Upper lobe of right lung (tissue), 1 donor: ENCODE data around the gene KLF7. TPM values are rescaled to one million over a fixed set of nuclear protein-coding genes. Genes with fewer than 3 reads are reported as not detected.
A peak's percentile ranks its signal among the peaks of the same experiment; 100 is the strongest.

Experiments
- ATAC-seq: fragments of 200-7000 bp; cut with Tn5 transposase; one replicate; pipeline ENCODE4 v1.9.1; 2020; ENCODE audit warnings: mild to moderate bottlenecking, moderate library complexity
- DNase-seq: peaks from one replicate; pipeline ENCODE4 v3.0.0-alpha.2; 2020
- H3K27ac ChIP-seq: fragments of 200-600 bp; one replicate; pipeline ENCODE4 v1.8.0; 2022
- H3K27me3 ChIP-seq: fragments of 200-600 bp; one replicate; pipeline ENCODE4 v1.8.0; 2022; ENCODE audit warnings: mild to moderate bottlenecking
- H3K36me3 ChIP-seq: fragments of 200-600 bp; one replicate; pipeline ENCODE4 v1.8.0; 2022
- H3K4me1 ChIP-seq: fragments of 200-600 bp; one replicate; pipeline ENCODE4 v1.8.0; 2022
- H3K4me3 ChIP-seq: fragments of 200-600 bp; one replicate; pipeline ENCODE4 v1.8.0; 2022; ENCODE audit warnings: mild to moderate bottlenecking
- H3K9me3 ChIP-seq: fragments of 200-600 bp; one replicate; pipeline ENCODE4 v1.8.0; 2022
- intact Hi-C: fragments of 100-400 bp; cut with DNase I; formaldehyde crosslinking; loops from one replicate; pipeline ENCODE4 v1.11.0; 2022
- total RNA-seq: library from RNA; stranded (reverse); fragmentation: NEBNext Ultra II Directional; extraction: Animal tissue kit (Norgen Biotek cat#: 25700); gene quantifications from one replicate; pipeline ENCODE4 v1.2.1, GENCODE V29; 2021
- TF ChIP-seq, protein P1 (sequence below): fragments of 200-600 bp; IDR thresholded peaks from one replicate; pipeline ENCODE4 v1.8.0; 2022; ENCODE audit warnings: antibody characterized with exemption
- donor health status: DM: no; HTN: yes; CAD: no; lungs with severe emphysema.

KLF7 gene
- total RNA-seq, 1 donor from 2014 or later, result 62.1 TPM

DNA sequence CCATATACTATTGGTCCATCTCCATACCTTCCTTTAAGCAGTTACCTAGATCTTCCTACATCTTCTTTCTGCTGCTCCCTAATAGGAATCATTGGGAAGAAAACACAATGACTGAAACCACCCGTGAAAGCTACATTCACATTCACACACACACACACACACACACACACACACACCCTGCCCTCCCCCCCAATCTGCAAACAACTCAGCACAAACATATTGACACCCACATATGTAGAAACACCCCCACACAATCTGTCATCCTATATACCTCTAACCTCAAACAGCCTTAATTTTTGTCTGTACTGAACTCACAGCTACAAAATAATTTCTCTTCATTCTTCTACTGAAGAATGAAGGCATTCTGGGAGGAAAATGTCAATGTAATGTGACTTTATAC, 63.8 kb downstream of the KLF7 start:
- Histone ChIP-seq H3K4me1 (no peaks in the 10 kb centered on the region), H3K9me3 (no peaks in the 10 kb centered on the region), H3K27ac (no peak overlapping the region), H3K4me3 (no peak overlapping the region), H3K27me3 (no peaks in the 10 kb centered on the region), H3K36me3 (peaks cover 27% of the 10 kb centered on the region)
- TF ChIP-seq, protein P1, sequence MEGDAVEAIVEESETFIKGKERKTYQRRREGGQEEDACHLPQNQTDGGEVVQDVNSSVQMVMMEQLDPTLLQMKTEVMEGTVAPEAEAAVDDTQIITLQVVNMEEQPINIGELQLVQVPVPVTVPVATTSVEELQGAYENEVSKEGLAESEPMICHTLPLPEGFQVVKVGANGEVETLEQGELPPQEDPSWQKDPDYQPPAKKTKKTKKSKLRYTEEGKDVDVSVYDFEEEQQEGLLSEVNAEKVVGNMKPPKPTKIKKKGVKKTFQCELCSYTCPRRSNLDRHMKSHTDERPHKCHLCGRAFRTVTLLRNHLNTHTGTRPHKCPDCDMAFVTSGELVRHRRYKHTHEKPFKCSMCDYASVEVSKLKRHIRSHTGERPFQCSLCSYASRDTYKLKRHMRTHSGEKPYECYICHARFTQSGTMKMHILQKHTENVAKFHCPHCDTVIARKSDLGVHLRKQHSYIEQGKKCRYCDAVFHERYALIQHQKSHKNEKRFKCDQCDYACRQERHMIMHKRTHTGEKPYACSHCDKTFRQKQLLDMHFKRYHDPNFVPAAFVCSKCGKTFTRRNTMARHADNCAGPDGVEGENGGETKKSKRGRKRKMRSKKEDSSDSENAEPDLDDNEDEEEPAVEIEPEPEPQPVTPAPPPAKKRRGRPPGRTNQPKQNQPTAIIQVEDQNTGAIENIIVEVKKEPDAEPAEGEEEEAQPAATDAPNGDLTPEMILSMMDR, result no peak
- ATAC-seq (no peak), DNase-seq (no peak)
- intact Hi-C loops, result no loop called here

GRCh38 chr2:207097278-207097677, 68.5 kb downstream of the KLF7 start:
- no peak for DNase-seq
- H3K27ac ChIP-seq, result no peak overlapping the region
- H3K27me3 ChIP-seq, result no peaks in the 10 kb centered on the region
- no peak for ATAC-seq
- no peaks in the 10 kb centered on the region for H3K9me3 ChIP-seq
- peaks cover 7% of the 10 kb centered on the region for H3K4me1 ChIP-seq
- intact Hi-C loops, result no loop called here
- TF ChIP-seq, protein P1, result no peak
- H3K36me3 ChIP-seq, result no peaks in the 10 kb centered on the region
- no peak overlapping the region for H3K4me3 ChIP-seq

DNA sequence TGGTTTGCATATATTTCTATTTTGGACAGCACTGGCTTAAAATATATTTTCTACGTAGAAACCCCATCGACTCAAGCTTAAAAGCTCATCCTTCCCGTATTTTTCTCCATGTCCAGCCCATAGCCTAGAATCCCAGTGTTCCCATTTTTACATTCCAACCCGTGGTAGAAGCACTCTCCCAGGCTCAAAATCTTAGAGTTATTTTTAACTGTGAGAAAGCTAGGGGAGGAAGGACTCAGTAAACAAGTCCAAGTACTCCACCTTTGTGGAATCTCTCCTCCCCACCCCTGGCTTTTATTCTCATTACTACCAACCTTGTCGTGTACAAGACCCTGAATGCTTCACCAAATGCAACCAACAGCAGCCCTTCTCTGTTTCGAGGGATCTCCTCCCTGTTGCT, 69.8 kb downstream of the KLF7 start:
- intact Hi-C loops, result no loop called here
- H3K4me1 ChIP-seq, result peaks cover 18% of the 10 kb centered on the region
- TF ChIP-seq, protein P1, result no peak
- no peak overlapping the region for H3K27ac ChIP-seq
- no peak overlapping the region for H3K4me3 ChIP-seq
- ATAC-seq, result peak; percentile 12
- no peaks in the 10 kb centered on the region for H3K36me3 ChIP-seq
- no peak for DNase-seq
- H3K9me3 ChIP-seq, result no peaks in the 10 kb centered on the region
- H3K27me3 ChIP-seq, result no peaks in the 10 kb centered on the region

- H3K36me3 ChIP-seq, result no peaks in the 10 kb centered on the region
- no peaks in the 10 kb centered on the region for H3K27me3 ChIP-seq
- no peak for ATAC-seq
- intact Hi-C loops, result no loop called here
- DNase-seq, result no peak
- TF ChIP-seq, protein P1, result no peak
- peaks cover 35% of the 10 kb centered on the region for H3K4me1 ChIP-seq
- no peak overlapping the region for H3K4me3 ChIP-seq
- H3K27ac ChIP-seq, result no peak overlapping the region
- no peaks in the 10 kb centered on the region for H3K9me3 ChIP-seq
Observed at GRCh38 chr2:207093234-207093633, 72.5 kb downstream of the KLF7 start.

DNA sequence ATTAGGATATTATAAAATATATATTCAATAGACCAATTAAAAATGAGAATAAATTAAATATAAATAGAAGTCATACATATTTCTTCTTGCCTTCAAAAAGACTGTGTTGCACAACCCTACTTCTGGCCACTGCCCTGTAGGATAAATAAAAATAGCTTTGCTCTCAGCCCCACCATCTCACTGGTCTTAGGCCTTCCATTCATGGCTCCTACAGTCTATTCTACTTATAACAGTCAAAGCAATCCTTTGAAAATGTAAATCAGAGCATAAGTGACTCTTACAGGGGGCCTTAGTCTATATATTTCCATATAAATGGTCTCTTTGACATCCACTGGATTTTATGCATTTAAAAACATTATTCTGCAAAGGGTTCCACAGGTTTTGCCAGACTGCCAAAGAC, 72.9 kb downstream of the KLF7 start:
- intact Hi-C loops, result no loop called here
- no peaks in the 10 kb centered on the region for H3K36me3 ChIP-seq
- peaks cover 35% of the 10 kb centered on the region for H3K4me1 ChIP-seq
- TF ChIP-seq, protein P1, result no peak
- no peak for ATAC-seq
- H3K9me3 ChIP-seq, result no peaks in the 10 kb centered on the region
- H3K4me3 ChIP-seq, result no peak overlapping the region
- no peak for DNase-seq
- H3K27me3 ChIP-seq, result no peaks in the 10 kb centered on the region
- H3K27ac ChIP-seq, result no peak overlapping the region

DNA sequence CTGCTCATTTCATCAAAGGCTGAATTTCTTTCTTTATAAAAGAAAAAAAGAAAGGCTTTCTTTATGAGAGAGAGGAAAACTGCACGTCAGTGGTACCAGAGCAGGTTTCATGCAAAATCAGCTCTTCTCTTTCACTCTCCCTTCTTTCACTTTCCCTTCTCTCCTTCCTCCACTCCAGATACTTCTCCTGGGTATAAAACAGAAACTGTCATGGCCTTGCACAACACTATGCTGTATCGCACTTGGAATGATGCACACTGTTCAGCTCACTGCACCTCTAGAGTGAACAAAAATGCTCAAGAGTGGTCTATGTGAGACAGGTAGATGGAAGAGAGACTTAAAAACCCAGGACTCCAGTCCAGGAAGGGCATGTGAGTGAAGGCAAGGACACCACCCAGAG, 73.8 kb downstream of the KLF7 start:
- peaks cover 40% of the 10 kb centered on the region for H3K4me1 ChIP-seq
- no peak overlapping the region for H3K27ac ChIP-seq

More for the DNA sequence above, 73.8 kb downstream of the KLF7 start:
- peaks cover 7% of the 10 kb centered on the region for H3K36me3 ChIP-seq
- ATAC-seq, result peak; percentile 42
- intact Hi-C loops, result no loop called here
- H3K27me3 ChIP-seq, result no peaks in the 10 kb centered on the region
- H3K4me3 ChIP-seq, result no peak overlapping the region
- no peaks in the 10 kb centered on the region for H3K9me3 ChIP-seq
- no peak for DNase-seq
- TF ChIP-seq, protein P1, result no peak
